ENCODE data around the gene DNAAF9. TPM values are rescaled to one million over a fixed set of nuclear protein-coding genes. Genes with fewer than 3 reads are reported as not detected.

DNAAF9 gene
- total and polyA plus RNA-seq, 2 of the 8 experiments (the other 6 are each of a cell fraction or from before 2014, with no cell fraction given): 2.6 to 5.7 TPM

DNA sequence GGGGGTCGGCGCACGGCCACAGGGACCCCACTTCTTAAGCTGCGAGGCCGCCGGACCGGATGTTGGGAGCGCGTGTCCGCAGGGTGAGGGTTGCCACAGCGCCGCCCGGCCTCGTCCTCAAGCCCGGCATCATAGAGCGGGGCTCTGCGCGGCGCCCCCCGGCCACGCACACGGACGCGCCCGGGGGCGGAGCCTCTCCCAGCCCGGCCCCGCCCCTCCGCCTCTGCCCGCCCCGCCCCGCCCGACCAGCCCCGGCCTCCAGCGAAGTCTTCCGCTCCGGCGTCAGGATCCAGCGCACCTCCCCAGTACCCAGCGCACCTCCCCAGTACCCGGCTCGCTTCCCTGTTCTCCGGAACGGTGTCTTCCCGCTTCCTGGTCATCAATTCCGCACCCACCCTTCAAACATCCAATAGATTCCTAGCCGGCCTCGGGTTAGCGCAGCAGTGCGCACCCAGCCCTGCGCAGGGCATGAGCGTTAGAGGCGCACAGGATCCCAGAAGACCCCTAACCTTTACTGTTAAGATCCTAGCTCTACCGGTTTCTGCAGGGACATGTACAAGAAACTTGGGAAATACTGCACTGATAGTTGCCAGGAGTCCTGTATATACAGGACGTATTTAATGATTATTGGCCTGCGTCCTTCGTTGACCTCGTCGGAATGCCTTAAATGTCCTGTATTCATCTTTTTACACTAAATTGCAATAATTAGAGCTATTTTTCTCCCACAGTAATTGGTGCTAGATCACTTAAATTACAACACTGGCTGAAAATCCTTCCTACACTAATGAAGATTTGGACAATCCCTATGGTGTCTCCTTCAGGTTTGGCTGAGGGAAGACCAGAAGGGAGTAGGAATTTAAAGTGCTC is 535 bp upstream of the DNAAF9 start (continued):
- TF ChIP-seq EZH2 (IDR thresholded peaks at IDR 0.05; ENCODE audit: low read depth, low read length, severe bottlenecking): no peak
- TF ChIP-seq MAFK (IDR thresholded peaks at IDR 0.05; ENCODE audit: low read depth, low read length): no peak
- no peak for TF ChIP-seq SP4 (IDR thresholded peaks at IDR 0.05; ENCODE audit: low read length)
- no peak for TF ChIP-seq JUN (IDR thresholded peaks at IDR 0.05; ENCODE audit: low read depth, low read length)
- TF ChIP-seq BCL11A (IDR thresholded peaks at IDR 0.05; ENCODE audit: low read depth in 2 of 2, low read length in 2 of 2): no peak
- peak; percentile 43; the same call in 1 of the 2 replicates for TF ChIP-seq CREB1 (IDR thresholded peaks at IDR 0.05)
- peak; percentile 44 for TF ChIP-seq KDM4A (IDR thresholded peaks at IDR 0.05; ENCODE audit: low read depth, low read length, severe bottlenecking)
- TF ChIP-seq TAF7 (optimal IDR thresholded peaks at IDR 0.05; ENCODE audit: borderline replicate concordance, low read depth, low read length): no peak
- TF ChIP-seq JUND (IDR thresholded peaks at IDR 0.05; ENCODE audit: low read length): no peak
